Mucosa of descending colon (tissue), 3 donors: ENCODE data around the gene STUM. TPM values are rescaled to one million over a fixed set of nuclear protein-coding genes. Genes with fewer than 3 reads are reported as not detected.

Experiments
- total RNA-seq, 3 donors: library from RNA; stranded (reverse); fragmentation: NEBNext Ultra II Directional in 2 of 3; extraction: Animal tissue kit (Norgen Biotek cat#: 25700) in 2 of 3; gene quantifications; one replicate each; pipeline versions ENCODE4 v1.2.1 to v1.2.4, GENCODE V29; 2021 to 2023
- donor health status: DM: no; HTN: no; CAD: no; lungs with moderate emphysema.
- donor health status: DM: no; HTN: no; CAD: no.
- donor health status: DM: no; HTN: yes; CAD: no.

The STUM gene
- total RNA-seq, 3 donors from 2014 or later = 1.2 to 18.4 (median 4.9) TPM

Other genes with a start within 250 kb of the STUM start
- 1 to 10 TPM; 3.8 to 4.5 (median 4.4) TPM for gene LIN9, start 239.6 kb upstream of the STUM start, total RNA-seq
- gene PARP1, start 140.7 kb upstream of the STUM start, total RNA-seq = 10 to 100 TPM; 35.8 to 81.2 (median 63.2) TPM
- gene ITPKB, start 190.5 kb downstream of the STUM start, total RNA-seq = 10 to 100 TPM in 2 of 3 donors, 1 to 10 TPM in 1; 9.5 to 90.3 (median 11.7) TPM